Activated CD4-positive, CD25-positive, alpha-beta regulatory T cell (primary cell): ENCODE measurements around the gene RAX2.

Source experiments
- DNase-seq, 4 experiments: peaks; one replicate each; lab custom pipeline; 2025; lab: John Stamatoyannopoulos, UW

RAX2 gene

GRCh38 chr19:3725640-3726310 is 46.3 kb downstream of the RAX2 start:
- DNase-seq, result no peak

- no peak for DNase-seq
Observed at GRCh38 chr19:3725121-3725520, 46.9 kb downstream of the RAX2 start.

GRCh38 chr19:3723883-3724282 is 48.1 kb downstream of the RAX2 start:
- no peak for DNase-seq

- no peak for DNase-seq
Observed at GRCh38 chr19:3723110-3723488, 48.9 kb downstream of the RAX2 start.

GRCh38 chr19:3722443-3723109 is 49.5 kb downstream of the RAX2 start:
- no peak for DNase-seq

- DNase-seq, result no peak
Observed at GRCh38 chr19:3721887-3722442, 50.1 kb downstream of the RAX2 start.

GRCh38 chr19:3721131-3721886 is 50.7 kb downstream of the RAX2 start:
- peak; percentile 80 to 88 (median 84) for DNase-seq

- no peak for DNase-seq
Observed at GRCh38 chr19:3720349-3720917, 51.6 kb downstream of the RAX2 start.

GRCh38 chr19:3719868-3720267 is 52.2 kb downstream of the RAX2 start:
- DNase-seq, result no peak
